Mesenchymal stem cell (in vitro differentiated cells and primary cell): Measurements from ENCODE around the gene ATP6V0E2.

Experiments
- DNase-seq: peaks from one replicate; pipeline ENCODE4 v3.0.0-alpha.2; 2013
- H2AFZ ChIP-seq: one replicate; pipeline ENCODE4 v1.6.1; 2013; ENCODE audit warnings: low read depth, mild to moderate bottlenecking, control low read depth, inconsistent platforms, low read length, moderate library complexity
- H2AK5ac ChIP-seq: 2 replicates; pipeline ENCODE4 v1.6.1; 2013; ENCODE audit warnings: low read length, moderate library complexity, mild to moderate bottlenecking, inconsistent platforms; ENCODE audit not compliant: severe bottlenecking
- H2BK120ac ChIP-seq: one replicate; pipeline ENCODE4 v1.6.1; 2013; ENCODE audit warnings: low read depth, mild to moderate bottlenecking, inconsistent platforms, low read length, moderate library complexity
- H2BK12ac ChIP-seq, 2 experiments: one replicate each; pipeline ENCODE4 v1.6.1; 2013; ENCODE audit warnings: inconsistent platforms in 2 of 2, low read length in 2 of 2, mild to moderate bottlenecking in 2 of 2, moderate library complexity in 2 of 2, control low read depth in 1 of 2
- H2BK15ac ChIP-seq: one replicate; pipeline ENCODE4 v1.6.1; 2013; ENCODE audit warnings: mild to moderate bottlenecking, low read depth, inconsistent platforms; ENCODE audit not compliant: poor library complexity, severe bottlenecking
- H2BK5ac ChIP-seq: 2 replicates; pipeline ENCODE4 v1.6.1; 2013; ENCODE audit warnings: low read depth, mild to moderate bottlenecking, low read length, control low read depth, inconsistent platforms; ENCODE audit not compliant: poor library complexity, severe bottlenecking
- H3K14ac ChIP-seq, 2 experiments: one replicate each; pipeline ENCODE4 v1.6.1; 2013; ENCODE audit warnings: inconsistent platforms in 2 of 2, low read length in 2 of 2, control low read depth in 1 of 2, mild to moderate bottlenecking in 1 of 2, moderate library complexity in 1 of 2
- H3K18ac ChIP-seq, 2 experiments: one replicate each; pipeline ENCODE4 v1.6.1; 2013; ENCODE audit warnings: inconsistent platforms in 2 of 2, low read length in 2 of 2, control low read depth in 1 of 2, low read depth in 1 of 2, mild to moderate bottlenecking in 1 of 2
- H3K23ac ChIP-seq, 2 experiments: one replicate each; pipeline ENCODE4 v1.6.1; 2013; ENCODE audit warnings: inconsistent platforms in 2 of 2, low read length in 2 of 2, mild to moderate bottlenecking in 2 of 2, moderate library complexity in 2 of 2, control low read depth in 1 of 2
- H3K27ac ChIP-seq: 2 replicates; pipeline ENCODE4 v1.5.1; 2013; ENCODE audit warnings: mild to moderate bottlenecking, moderate library complexity, low read length, control low read depth, inconsistent platforms; ENCODE audit not compliant: poor library complexity, severe bottlenecking
- H3K27me3 ChIP-seq, 2 experiments: 2 replicates each; pipeline versions ENCODE4 v1.6.1 to v1.7.0; 2013; ENCODE audit warnings: low read length in 2 of 2, mild to moderate bottlenecking in 2 of 2, moderate library complexity in 2 of 2, control low read depth in 1 of 2, inconsistent platforms in 1 of 2; ENCODE audit not compliant: control insufficient read depth in 1 of 2, insufficient read depth in 1 of 2
- H3K36me3 ChIP-seq, 2 experiments: 2 replicates each; pipeline versions ENCODE4 v1.6.1 to v1.7.0; 2013; ENCODE audit warnings: low read length in 2 of 2, control low read depth in 1 of 2, inconsistent platforms in 1 of 2, low read depth in 1 of 2, mild to moderate bottlenecking in 1 of 2; ENCODE audit not compliant: insufficient read depth in 2 of 2, control insufficient read depth in 1 of 2
- H3K4ac ChIP-seq, 2 experiments: one replicate each; pipeline ENCODE4 v1.6.1; 2013; ENCODE audit warnings: inconsistent platforms in 2 of 2, low read length in 2 of 2, mild to moderate bottlenecking in 2 of 2, moderate library complexity in 2 of 2, control low read depth in 1 of 2, low read depth in 1 of 2
- H3K4me1 ChIP-seq: 2 replicates; pipeline ENCODE4 v1.6.1; 2013; ENCODE audit warnings: low read depth, low read length, control low read depth; ENCODE audit not compliant: control insufficient read depth, insufficient read depth
- H3K4me2 ChIP-seq: 2 replicates; pipeline ENCODE4 v1.6.1; 2013; ENCODE audit warnings: low read length, mild to moderate bottlenecking, inconsistent platforms; ENCODE audit not compliant: poor library complexity, severe bottlenecking
- H3K4me3 ChIP-seq, 2 experiments: 2 replicates each; pipeline versions ENCODE4 v1.5.1 to v1.7.0; 2013; ENCODE audit warnings: low read length in 2 of 2, mild to moderate bottlenecking in 2 of 2, control low read depth in 1 of 2, low read depth in 1 of 2; ENCODE audit not compliant: insufficient read depth in 1 of 2
- H3K79me1 ChIP-seq: replicated peaks from 2 replicates; pipeline ENCODE4 v1.6.1; 2013; ENCODE audit warnings: mild to moderate bottlenecking, control low read depth, low read length, inconsistent platforms; ENCODE audit not compliant: poor library complexity, severe bottlenecking
- H3K9ac ChIP-seq: 2 replicates; pipeline ENCODE4 v1.7.0; 2013; ENCODE audit warnings: mild to moderate bottlenecking, low read length, moderate library complexity
- H3K9me3 ChIP-seq: 2 replicates; pipeline ENCODE4 v1.7.0; 2013; ENCODE audit warnings: mild to moderate bottlenecking, low read length; ENCODE audit not compliant: control insufficient read depth
- H4K8ac ChIP-seq: one replicate; pipeline ENCODE4 v1.6.1; 2013; ENCODE audit warnings: inconsistent platforms, mild to moderate bottlenecking, low read length, moderate library complexity
- H4K91ac ChIP-seq: one replicate; pipeline ENCODE4 v1.6.1; 2013; ENCODE audit warnings: mild to moderate bottlenecking, low read length, inconsistent platforms
- WGBS: methylation state at CpG from one replicate; pipeline ENCODE4 v1.1.7; 2013; ENCODE audit warnings: mixed read lengths; 5-methylcytosine and 5-hydroxymethylcytosine counted together

The ATP6V0E2 gene

DNA sequence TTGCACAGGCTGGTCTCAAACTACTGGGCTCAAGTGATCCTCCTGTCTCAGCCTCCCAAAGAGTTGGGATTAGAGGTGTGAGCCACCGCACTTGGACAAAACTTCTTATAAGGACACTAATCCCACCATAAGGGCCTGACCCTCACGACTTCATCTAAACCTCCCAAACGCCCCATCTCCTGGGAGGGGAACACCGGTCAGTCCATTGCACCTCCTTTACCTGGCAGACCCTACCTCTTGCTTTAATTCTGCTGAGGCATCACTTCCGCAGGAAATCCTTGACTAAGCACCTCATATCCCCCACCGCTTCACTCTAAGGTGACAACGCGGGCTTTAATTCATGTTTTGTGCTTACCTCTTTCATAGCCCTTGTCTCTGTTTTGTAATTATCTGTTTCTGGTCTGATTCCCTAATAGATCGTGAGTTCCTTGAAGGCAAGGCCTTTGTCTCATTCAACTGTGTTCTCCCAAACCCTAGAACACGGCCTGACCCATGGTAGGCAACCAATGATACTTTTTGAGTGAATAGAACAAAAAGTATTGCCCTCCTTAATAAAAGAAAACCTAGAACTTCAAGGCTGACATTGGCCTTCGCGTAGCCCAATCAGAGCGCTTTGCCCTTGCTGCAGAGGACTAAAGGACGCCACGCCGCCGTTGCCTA lies 36.1 kb upstream of the ATP6V0E2 start:
- no peaks in the 10 kb centered on the region for H3K9me3 ChIP-seq
- no peak overlapping the region for H3K18ac ChIP-seq
- no peak overlapping the region for H3K4me2 ChIP-seq
- no peak overlapping the region for H3K4ac ChIP-seq
- H3K79me1 ChIP-seq, result peaks cover 17% of the 10 kb centered on the region
- WGBS, result 27% methylated on average over 17 of the region's 17 CpGs
- H2BK15ac ChIP-seq, result no peak overlapping the region
- no peaks in the 10 kb centered on the region for H3K4me1 ChIP-seq
- no peak overlapping the region for H3K9ac ChIP-seq
- H3K27me3 ChIP-seq, result peaks cover 19 to 25% of the 10 kb centered on the region in 2 experiments
- H3K4me3 ChIP-seq, result peak overlapping the region in 1 of 2 experiments; percentile 95
- H4K91ac ChIP-seq, result no peak overlapping the region
- DNase-seq, result no peak
- no peak overlapping the region for H2BK12ac ChIP-seq
- no peak overlapping the region for H3K23ac ChIP-seq
- H3K36me3 ChIP-seq, result no peaks in the 10 kb centered on the region
- no peak overlapping the region for H2BK5ac ChIP-seq
- H2AFZ ChIP-seq, result peak overlapping the region; percentile 32
- H3K14ac ChIP-seq, result no peak overlapping the region
- no peak overlapping the region for H3K27ac ChIP-seq
- no peak overlapping the region for H2BK120ac ChIP-seq
- H4K8ac ChIP-seq, result no peak overlapping the region
- H2AK5ac ChIP-seq, result no peak overlapping the region

- peak within 1 kb of the TSS; percentile 50 to 81 for H3K18ac ChIP-seq
- peak within 1 kb of the TSS; percentile 88 to 95 for H3K4me3 ChIP-seq
- peak within 1 kb of the TSS; percentile 80 for H2BK120ac ChIP-seq
- no peaks in the 10 kb centered on the region for H3K36me3 ChIP-seq
- H2BK15ac ChIP-seq, result peak within 1 kb of the TSS; percentile 70
- peak within 1 kb of the TSS in 1 of 2 experiments; percentile 51 for H3K14ac ChIP-seq
- peak within 1 kb of the TSS; percentile 60 for H3K4me2 ChIP-seq
- DNase-seq, result peak; percentile 98
- H2AK5ac ChIP-seq, result no peak within 1 kb of the TSS
- H2BK5ac ChIP-seq, result peak within 1 kb of the TSS; percentile 46
- H3K9ac ChIP-seq, result peak within 1 kb of the TSS; percentile 90
- H4K8ac ChIP-seq, result peak within 1 kb of the TSS; percentile 67
- no peak within 1 kb of the TSS for H2BK12ac ChIP-seq
- peak within 1 kb of the TSS; percentile 73 for H4K91ac ChIP-seq
- under 1% methylated on average over 77 of the region's 86 CpGs for WGBS
- no peaks in the 10 kb centered on the region for H3K4me1 ChIP-seq
- peaks cover 13 to 19% of the 10 kb centered on the region in 2 experiments for H3K27me3 ChIP-seq
- no peaks in the 10 kb centered on the region for H3K9me3 ChIP-seq
- H3K27ac ChIP-seq, result peak within 1 kb of the TSS; percentile 46
- H3K23ac ChIP-seq, result peak within 1 kb of the TSS in 1 of 2 experiments; percentile 6
- peaks cover 17% of the 10 kb centered on the region for H3K79me1 ChIP-seq
- H3K4ac ChIP-seq, result peak within 1 kb of the TSS in 1 of 2 experiments; percentile 63
- H2AFZ ChIP-seq, result peak within 1 kb of the TSS; percentile 83
Measured at GRCh38 chr7:149838224-149838991, 35.4 kb upstream of the ATP6V0E2 start, which contains the start of gene ZNF862. Gene ZNF862 (plus strand): TSS chr7:149838375. CDS start chr7:149838612, 237 bp downstream.

- Histone ChIP-seq H3K18ac (peak overlapping the region in 1 of 2 experiments; percentile 81), H2AK5ac (no peak overlapping the region), H3K9me3 (no peaks in the 10 kb centered on the region)
Measured at GRCh38 chr7:149838992-149839408, 34.8 kb upstream of the ATP6V0E2 start.

DNA sequence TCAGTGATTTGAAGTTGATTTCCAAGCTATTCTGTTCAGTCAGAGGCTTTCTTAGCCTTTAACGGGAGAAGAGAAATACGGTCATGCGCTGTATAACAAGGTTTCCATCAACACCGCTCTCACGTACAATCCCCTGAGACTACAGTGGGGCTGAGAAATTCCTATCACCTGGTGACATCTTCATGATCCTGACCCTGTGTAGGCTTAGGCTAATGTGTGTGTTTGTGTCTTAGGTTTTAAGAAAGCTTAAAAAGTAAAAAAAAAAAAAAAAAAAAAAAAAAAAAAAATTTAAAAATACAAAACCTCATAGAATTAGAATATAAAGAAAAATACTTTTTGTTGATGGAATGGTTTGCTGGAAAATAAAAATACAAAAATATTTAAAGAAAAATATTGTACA lies 33.8 kb upstream of the ATP6V0E2 start:
- H2AFZ ChIP-seq, result no peak overlapping the region
- H4K91ac ChIP-seq, result no peak overlapping the region
- no peak for DNase-seq
- H2BK15ac ChIP-seq, result no peak overlapping the region
- peaks cover 0 to 4% of the 10 kb centered on the region in 2 experiments for H3K27me3 ChIP-seq
- H3K18ac ChIP-seq, result no peak overlapping the region
- H3K9ac ChIP-seq, result no peak overlapping the region
- H3K79me1 ChIP-seq, result peaks cover 19% of the 10 kb centered on the region
- H3K23ac ChIP-seq, result no peak overlapping the region
- H3K36me3 ChIP-seq, result peaks cover 0 to under 1% of the 10 kb centered on the region in 2 experiments
- H3K27ac ChIP-seq, result no peak overlapping the region
- H3K14ac ChIP-seq, result no peak overlapping the region
- no peak overlapping the region for H2BK120ac ChIP-seq
- H3K4me3 ChIP-seq, result no peak overlapping the region
- H2BK12ac ChIP-seq, result no peak overlapping the region
- no peak overlapping the region for H2AK5ac ChIP-seq
- H2BK5ac ChIP-seq, result no peak overlapping the region
- H3K4ac ChIP-seq, result no peak overlapping the region
- H4K8ac ChIP-seq, result no peak overlapping the region
- H3K9me3 ChIP-seq, result no peaks in the 10 kb centered on the region
- no peaks in the 10 kb centered on the region for H3K4me1 ChIP-seq
- H3K4me2 ChIP-seq, result no peak overlapping the region
- WGBS, result 99% methylated on average over 5 of the region's 5 CpGs

More at GRCh38 chr7:149838992-149839408, 34.8 kb upstream of the ATP6V0E2 start:
- H3K4me3 ChIP-seq, result peak overlapping the region; percentile 88 to 95
- H3K79me1 ChIP-seq, result peaks cover 17% of the 10 kb centered on the region
- peaks cover 8 to 13% of the 10 kb centered on the region in 2 experiments for H3K27me3 ChIP-seq
- 7% methylated on average over 5 of the region's 6 CpGs for WGBS
- no peak overlapping the region for H4K91ac ChIP-seq
- peak overlapping the region in 1 of 2 experiments; percentile 6 for H3K23ac ChIP-seq
- peak overlapping the region; percentile 46 for H2BK5ac ChIP-seq
- no peak overlapping the region for H2BK15ac ChIP-seq
- H3K9ac ChIP-seq, result peak overlapping the region; percentile 90
- H3K14ac ChIP-seq, result peak overlapping the region in 1 of 2 experiments; percentile 23
- H2BK12ac ChIP-seq, result no peak overlapping the region
- H3K4me2 ChIP-seq, result peak overlapping the region; percentile 60
- no peak overlapping the region for H4K8ac ChIP-seq
- peak overlapping the region; percentile 46 for H3K27ac ChIP-seq
- H2BK120ac ChIP-seq, result no peak overlapping the region
- peak; percentile 49 for DNase-seq
- no peaks in the 10 kb centered on the region for H3K36me3 ChIP-seq
- peak overlapping the region in 1 of 2 experiments; percentile 63 for H3K4ac ChIP-seq
- peak overlapping the region; percentile 83 for H2AFZ ChIP-seq
- H3K4me1 ChIP-seq, result no peaks in the 10 kb centered on the region
